A673 (cell line): ENCODE measurements around the gene ANKRD13B. TPM values are rescaled to one million over a fixed set of nuclear protein-coding genes. Genes with fewer than 3 reads are reported as not detected.

Source experiments
- BruUV-seq: library from RNA; stranded (reverse); fragments of 400-500 nt; replicated peaks from 2 replicates; lab custom pipeline; 2021; lab: Mats Ljungman, UMichigan
- CTCF ChIA-PET: fragments of 300-600 bp; sonication (Branson Sonifier 250); formaldehyde crosslinking; loops from one replicate; lab custom pipeline; 2022; ENCODE audit warnings: antibody characterized with exemption; lab: Charles Lee
- POLR2A ChIA-PET: fragments of 300-600 bp; sonication (Branson Sonifier 250); formaldehyde crosslinking; loops from one replicate; lab custom pipeline; 2022; ENCODE audit warnings: antibody characterized with exemption; ENCODE audit not compliant: low non-redundant PET; lab: Charles Lee
- DNase-seq: peaks from one replicate; pipeline ENCODE4 v3.0.0-alpha.2; 2015; ENCODE audit warnings: low spot score
- H3K27ac ChIP-seq: fragments of 200-600 bp; sonication (generic); 2 replicates; pipeline ENCODE4 v1.5.1; 2016; ENCODE audit warnings: mixed run types, low read depth, mild to moderate bottlenecking, mixed read lengths, antibody characterized with exemption, low read length; ENCODE audit not compliant: poor library complexity, severe bottlenecking
- H3K27me3 ChIP-seq: fragments of 200-600 bp; sonication (generic); replicated peaks from 2 replicates; pipeline ENCODE4 v1.6.1; 2017; ENCODE audit warnings: mixed run types, low read depth, mild to moderate bottlenecking, mixed read lengths, antibody characterized with exemption, low read length; ENCODE audit not compliant: insufficient read depth, poor library complexity
- H3K36me3 ChIP-seq: fragments of 200-600 bp; sonication (generic); 2 replicates; pipeline ENCODE4 v1.6.1; 2016; ENCODE audit warnings: mixed run types, mild to moderate bottlenecking, mixed read lengths, antibody characterized with exemption, low read length; ENCODE audit not compliant: insufficient read depth, poor library complexity, severe bottlenecking
- H3K4me1 ChIP-seq: fragments of 200-600 bp; sonication (generic); 2 replicates; pipeline ENCODE4 v1.6.1; 2017; ENCODE audit warnings: mixed run types, mild to moderate bottlenecking, mixed read lengths, antibody characterized with exemption, low read length; ENCODE audit not compliant: insufficient read depth, poor library complexity, severe bottlenecking
- H3K4me3 ChIP-seq: fragments of 200-600 bp; sonication (generic); 2 replicates; pipeline ENCODE4 v1.5.1; 2016; ENCODE audit warnings: low read depth, mixed run types, mild to moderate bottlenecking, mixed read lengths, low read length; ENCODE audit not compliant: poor library complexity, severe bottlenecking
- H3K9me3 ChIP-seq: fragments of 200-600 bp; sonication (generic); 2 replicates; pipeline ENCODE4 v1.6.1; 2016; ENCODE audit warnings: mixed run types, low read depth, mild to moderate bottlenecking, mixed read lengths, antibody characterized with exemption, low read length; ENCODE audit not compliant: poor library complexity, severe bottlenecking
- CTCF ChIP-seq: fragments of 300-800, 200-600 bp; sonication (generic); conservative IDR thresholded peaks from 2 replicates; pipeline ENCODE4 v1.5.1; 2017; ENCODE audit warnings: low read depth, mild to moderate bottlenecking, antibody characterized with exemption, low read length, moderate library complexity, mixed read lengths
- EZH2 ChIP-seq: fragments of 200-600 bp; sonication (generic); IDR thresholded peaks from 2 replicates; pipeline ENCODE4 v1.6.1; 2017; ENCODE audit warnings: borderline replicate concordance, low read depth, mild to moderate bottlenecking, mixed read lengths, antibody characterized with exemption, low read length; ENCODE audit not compliant: poor library complexity, severe bottlenecking
- intact Hi-C: fragments of 100-400 bp; cut with micrococcal nuclease; formaldehyde crosslinking; loops from one replicate; pipeline ENCODE4 v1.10.0; 2022; ENCODE audit not compliant: unreplicated experiment
- total RNA-seq: library from RNA; stranded (reverse); gene quantifications from 2 replicates; pipeline ENCODE4 v1.2.3, GENCODE V29; 2021

The ANKRD13B gene
- total RNA-seq, 1 experiment from 2014 or later, result 81.5 TPM

GRCh38 chr17:29603109-29603674 is 10.3 kb downstream of the ANKRD13B start:
- H3K9me3 ChIP-seq, result no peaks in the 10 kb centered on the region

GRCh38 chr17:29607557-29608195 is 14.7 kb downstream of the ANKRD13B start:
- Histone ChIP-seq H3K36me3 (peaks cover 19% of the 10 kb centered on the region), H3K27ac (peak overlapping the region; percentile 64), H3K9me3 (no peaks in the 10 kb centered on the region), H3K4me1 (no peaks in the 10 kb centered on the region), H3K4me3 (no peak overlapping the region), H3K27me3 (no peaks in the 10 kb centered on the region)
- DNase-seq, result no peak
- CTCF ChIA-PET, result no interaction called here
- BruUV-seq, result no TSS peak
- TF ChIP-seq EZH2, result no peak
- TF ChIP-seq CTCF, result no peak
- POLR2A ChIA-PET, result no interaction called here
- intact Hi-C loops, result no loop called here

More at GRCh38 chr17:29603109-29603674, 10.3 kb downstream of the ANKRD13B start:
- no peak for DNase-seq
- intact Hi-C loops, result no loop called here
- ChIA-PET CTCF (no interaction called here), POLR2A (no interaction called here)
- Histone ChIP-seq H3K27me3 (no peaks in the 10 kb centered on the region), H3K36me3 (peaks cover under 1% of the 10 kb centered on the region), H3K4me1 (peaks cover 13% of the 10 kb centered on the region), H3K27ac (no peak overlapping the region), H3K4me3 (no peak overlapping the region)
- BruUV-seq, result no TSS peak
- TF ChIP-seq EZH2, result no peak
- no peak for TF ChIP-seq CTCF

- Histone ChIP-seq H3K4me3 (no peak overlapping the region), H3K36me3 (peaks cover 27% of the 10 kb centered on the region), H3K9me3 (no peaks in the 10 kb centered on the region), H3K27me3 (no peaks in the 10 kb centered on the region), H3K4me1 (no peaks in the 10 kb centered on the region), H3K27ac (no peak overlapping the region)
- no TSS peak for BruUV-seq
- CTCF ChIA-PET, result no interaction called here
- intact Hi-C loops, result no loop called here
- no peak for DNase-seq
- POLR2A ChIA-PET, result no interaction called here
- no peak for TF ChIP-seq EZH2
Measured at GRCh38 chr17:29608986-29609385, 16.1 kb downstream of the ANKRD13B start.

- no TSS peak for BruUV-seq
- ChIA-PET CTCF (no interaction called here), POLR2A (no interaction called here)
- no peaks in the 10 kb centered on the region for H3K9me3 ChIP-seq
- peaks cover 29% of the 10 kb centered on the region for H3K36me3 ChIP-seq
- H3K4me1 ChIP-seq, result peaks cover 7% of the 10 kb centered on the region
- no peak for TF ChIP-seq CTCF
- TF ChIP-seq EZH2, result no peak
- no peak overlapping the region for H3K4me3 ChIP-seq
- no peak overlapping the region for H3K27ac ChIP-seq
- intact Hi-C loops, result no loop called here
- DNase-seq, result no peak
- H3K27me3 ChIP-seq, result no peaks in the 10 kb centered on the region
Measured at GRCh38 chr17:29610395-29610794, 17.5 kb downstream of the ANKRD13B start.
